Choroid plexus epithelial cell (primary cell): ENCODE measurements around the gene DET1.
"Not testable (repeated sequence)": the region's sequence is repeated elsewhere in the genome, so short reads cannot be mapped to it uniquely, and the experiment has no call there.

Experiments used
- DNase-seq: peaks from one replicate; pipeline ENCODE4 v3.0.0-alpha.2; 2010; ENCODE audit warnings: low read depth
- H3K4me3 ChIP-seq: 2 replicates; pipeline ENCODE4 v1.5.1; 2011; ENCODE audit warnings: low read depth, mild to moderate bottlenecking, control low read depth, low read length, moderate library complexity
- TF ChIP-seq, protein P1 (sequence below): conservative IDR thresholded peaks from 2 replicates; pipeline ENCODE4 v1.5.1; 2011; ENCODE audit warnings: low read depth, mild to moderate bottlenecking, control low read depth, inconsistent platforms, low read length, moderate library complexity

DET1 gene

GRCh38 chr15:88545578-88546247 lies 768 bp downstream of the DET1 start:
- H3K4me3 ChIP-seq = peak overlapping the region; percentile 68
- not testable (repeated sequence) for DNase-seq

- TF ChIP-seq, protein P1, sequence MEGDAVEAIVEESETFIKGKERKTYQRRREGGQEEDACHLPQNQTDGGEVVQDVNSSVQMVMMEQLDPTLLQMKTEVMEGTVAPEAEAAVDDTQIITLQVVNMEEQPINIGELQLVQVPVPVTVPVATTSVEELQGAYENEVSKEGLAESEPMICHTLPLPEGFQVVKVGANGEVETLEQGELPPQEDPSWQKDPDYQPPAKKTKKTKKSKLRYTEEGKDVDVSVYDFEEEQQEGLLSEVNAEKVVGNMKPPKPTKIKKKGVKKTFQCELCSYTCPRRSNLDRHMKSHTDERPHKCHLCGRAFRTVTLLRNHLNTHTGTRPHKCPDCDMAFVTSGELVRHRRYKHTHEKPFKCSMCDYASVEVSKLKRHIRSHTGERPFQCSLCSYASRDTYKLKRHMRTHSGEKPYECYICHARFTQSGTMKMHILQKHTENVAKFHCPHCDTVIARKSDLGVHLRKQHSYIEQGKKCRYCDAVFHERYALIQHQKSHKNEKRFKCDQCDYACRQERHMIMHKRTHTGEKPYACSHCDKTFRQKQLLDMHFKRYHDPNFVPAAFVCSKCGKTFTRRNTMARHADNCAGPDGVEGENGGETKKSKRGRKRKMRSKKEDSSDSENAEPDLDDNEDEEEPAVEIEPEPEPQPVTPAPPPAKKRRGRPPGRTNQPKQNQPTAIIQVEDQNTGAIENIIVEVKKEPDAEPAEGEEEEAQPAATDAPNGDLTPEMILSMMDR = no peak
- no peak for DNase-seq
- no peak overlapping the region for H3K4me3 ChIP-seq
Observed at GRCh38 chr15:88543065-88543776, 3.3 kb downstream of the DET1 start.

DNA sequence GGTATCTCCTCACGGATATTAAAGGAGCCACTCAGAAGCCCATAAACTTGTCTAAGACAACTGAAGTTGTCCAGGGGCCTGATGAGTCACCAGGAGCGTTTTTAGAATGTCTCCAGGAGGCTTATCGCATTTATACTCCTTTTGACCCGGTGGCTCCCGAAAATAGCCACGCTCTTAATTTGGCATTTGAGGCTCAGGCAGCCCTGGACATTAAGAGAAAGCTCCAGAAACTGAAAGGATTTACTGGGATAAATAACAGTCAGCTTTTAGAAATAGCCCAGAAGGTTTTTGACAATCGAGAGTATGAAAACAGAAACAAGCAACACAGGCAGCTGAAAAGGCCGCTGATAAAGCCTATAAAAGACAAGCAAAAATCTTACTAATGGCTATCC lies 4.1 kb downstream of the DET1 start:
- H3K4me3 ChIP-seq = no peak overlapping the region
- no peak for DNase-seq
- TF ChIP-seq, protein P1 = no peak

GRCh38 chr15:88541709-88542341 lies 4.7 kb downstream of the DET1 start:
- no peak for DNase-seq
- TF ChIP-seq, protein P1 = no peak
- H3K4me3 ChIP-seq = no peak overlapping the region

DNA sequence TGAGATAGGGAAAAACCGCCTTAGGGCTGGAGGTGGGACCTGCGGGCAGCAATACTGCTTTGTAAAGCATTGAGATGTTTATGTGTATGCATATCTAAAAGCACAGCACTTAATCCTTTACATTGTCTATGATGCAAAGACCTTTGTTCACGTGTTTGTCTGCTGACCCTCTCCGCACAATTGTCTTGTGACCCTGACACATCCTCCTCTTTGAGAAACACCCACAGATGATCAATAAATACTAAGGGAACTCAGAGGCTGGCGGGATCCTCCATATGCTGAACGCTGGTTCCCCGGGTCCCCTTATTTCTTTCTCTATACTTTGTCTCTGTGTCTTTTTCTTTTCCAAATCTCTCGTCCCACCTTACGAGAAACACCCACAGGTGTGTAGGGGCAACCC lies 5.4 kb downstream of the DET1 start:
- DNase-seq, H3K4me3 ChIP-seq: not testable (repeated sequence)

GRCh38 chr15:88540350-88540749 lies 6.1 kb downstream of the DET1 start:
- DNase-seq, H3K4me3 ChIP-seq: not testable (repeated sequence)

- TF ChIP-seq, protein P1 = no peak
- DNase-seq = no peak
- no peak overlapping the region for H3K4me3 ChIP-seq
Observed at GRCh38 chr15:88539441-88539840, 7.0 kb downstream of the DET1 start.

- DNase-seq = no peak
- H3K4me3 ChIP-seq = no peak overlapping the region
- TF ChIP-seq, protein P1 = no peak
Observed at GRCh38 chr15:88538972-88539371, 7.5 kb downstream of the DET1 start.
